ENCODE results near the gene SEZ6.

Gene SEZ6

DNA sequence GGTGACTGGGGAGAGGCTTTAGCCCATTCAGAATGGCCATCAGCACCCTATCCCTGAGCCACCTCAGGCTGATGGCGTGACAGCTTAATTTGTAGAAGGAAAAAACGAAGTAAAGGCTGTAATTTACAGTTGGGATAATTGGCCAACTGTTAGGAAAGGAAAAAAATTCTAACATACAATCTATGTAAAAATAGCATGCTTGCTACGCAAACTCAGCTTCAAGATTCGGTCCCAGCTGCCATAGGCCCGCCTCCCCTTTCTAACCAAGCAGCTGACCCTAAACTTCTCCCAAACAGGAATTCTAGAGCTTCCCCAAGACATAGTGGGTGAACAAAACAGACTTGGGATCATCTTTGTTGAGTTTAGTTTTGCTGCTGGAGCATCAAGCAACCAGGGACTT, 4.9 kb downstream of the SEZ6 start:
- no peak for DNase-seq

DNA sequence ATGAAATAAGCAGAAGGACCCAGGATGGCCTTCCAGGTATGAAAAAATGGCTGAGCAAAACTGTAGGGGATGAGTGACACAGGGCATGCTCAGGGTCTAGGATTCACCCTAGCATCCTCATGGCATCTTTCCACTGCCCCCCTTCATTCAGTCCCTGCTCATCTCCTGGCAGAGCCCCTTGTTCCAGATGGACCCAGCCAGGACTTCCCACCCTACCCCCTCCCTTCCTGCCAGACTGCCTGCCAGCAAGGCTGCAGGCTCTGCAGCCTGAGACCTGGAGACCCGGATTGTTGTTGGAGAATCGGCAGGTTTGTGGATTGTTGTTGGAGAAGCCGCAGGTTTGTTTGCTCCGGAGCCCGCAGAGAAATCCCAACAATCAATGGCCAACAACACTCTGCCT, 6.6 kb downstream of the SEZ6 start:
- no peak for DNase-seq

DNA sequence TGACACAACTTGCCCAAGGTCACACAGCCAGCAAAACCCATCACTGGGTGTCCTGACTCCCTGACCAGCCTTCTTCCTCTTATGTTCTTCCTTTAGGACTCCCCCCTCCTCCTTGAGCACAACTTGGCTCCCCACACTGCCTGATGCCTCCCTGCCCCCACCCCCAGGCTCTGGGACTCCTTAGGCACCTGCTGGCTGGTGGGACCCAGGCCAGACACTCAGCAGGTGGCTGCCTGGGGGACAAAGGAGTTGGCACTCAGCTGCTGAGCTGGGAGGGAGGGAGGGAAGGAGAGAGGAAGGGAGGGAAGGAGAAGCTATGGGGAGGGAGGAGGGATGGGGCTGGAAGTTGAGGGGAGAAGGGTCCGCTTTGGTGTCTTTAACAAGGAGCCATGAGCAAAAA, 8.0 kb downstream of the SEZ6 start:
- DNase-seq, result no peak

DNA sequence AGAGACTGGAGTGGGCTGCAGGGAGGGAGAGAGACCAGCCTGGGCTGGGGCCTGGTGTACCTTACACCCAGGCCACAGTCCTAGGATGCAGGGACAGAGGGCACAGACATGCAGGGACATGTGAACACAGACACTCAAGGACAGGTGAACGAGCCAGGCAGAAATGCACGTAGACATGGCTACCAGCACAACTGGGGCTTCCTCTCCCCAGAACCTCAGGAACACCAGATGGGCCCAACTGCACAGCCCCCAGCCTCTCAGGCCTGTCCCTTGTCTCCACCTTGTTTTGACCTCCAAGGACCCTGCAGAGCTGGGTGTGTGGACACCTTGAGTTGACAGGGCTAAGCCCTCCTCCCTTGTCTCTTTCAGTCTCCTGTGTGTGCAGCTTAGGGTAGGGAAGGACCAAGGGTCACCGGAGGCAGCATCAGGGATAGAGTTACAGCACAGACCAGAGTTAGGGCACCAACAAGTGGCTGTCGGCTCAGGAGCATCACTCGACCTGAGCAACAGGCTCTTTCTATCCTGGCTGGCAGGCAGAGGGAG, 9.2 kb downstream of the SEZ6 start:
- DNase-seq, result no peak

DNA sequence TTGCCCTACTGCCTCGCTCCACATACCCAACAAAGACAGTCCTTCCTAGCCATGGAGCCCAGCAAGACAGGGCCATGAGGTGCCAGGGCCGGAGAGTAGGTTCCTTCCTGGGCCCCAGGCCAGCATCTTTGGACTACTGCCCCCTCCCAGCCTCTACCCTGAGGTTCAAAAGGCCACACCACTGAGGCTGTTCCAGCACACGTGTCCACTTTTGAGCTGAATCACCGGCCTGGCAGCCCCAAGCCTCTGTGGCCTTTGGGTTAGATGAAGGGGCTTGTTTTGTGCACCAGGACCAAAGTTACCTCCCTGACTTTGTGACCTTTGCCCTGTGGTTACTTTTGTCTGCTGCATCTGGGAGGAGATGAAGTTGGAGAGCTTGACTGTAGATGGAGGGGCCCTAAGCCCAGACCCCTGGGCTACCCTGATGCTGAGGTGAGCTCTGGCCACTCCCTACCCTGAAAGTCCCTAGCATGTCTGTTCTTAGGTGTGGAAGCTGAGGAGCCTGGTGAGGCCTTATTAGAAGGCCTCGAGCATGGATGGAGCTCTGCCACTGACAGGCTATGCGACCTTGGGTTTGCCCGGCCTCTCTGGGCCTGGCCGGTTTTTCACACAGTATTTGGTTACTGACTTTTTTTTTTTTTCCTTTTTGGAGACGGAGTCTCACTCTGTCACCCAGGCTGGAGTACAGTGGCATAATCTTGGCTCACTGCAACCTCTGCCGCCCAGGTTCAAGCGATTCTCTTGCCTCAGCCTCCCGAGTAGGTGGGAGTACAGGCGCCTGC, 12.0 kb downstream of the SEZ6 start:
- DNase-seq, result no peak

DNA sequence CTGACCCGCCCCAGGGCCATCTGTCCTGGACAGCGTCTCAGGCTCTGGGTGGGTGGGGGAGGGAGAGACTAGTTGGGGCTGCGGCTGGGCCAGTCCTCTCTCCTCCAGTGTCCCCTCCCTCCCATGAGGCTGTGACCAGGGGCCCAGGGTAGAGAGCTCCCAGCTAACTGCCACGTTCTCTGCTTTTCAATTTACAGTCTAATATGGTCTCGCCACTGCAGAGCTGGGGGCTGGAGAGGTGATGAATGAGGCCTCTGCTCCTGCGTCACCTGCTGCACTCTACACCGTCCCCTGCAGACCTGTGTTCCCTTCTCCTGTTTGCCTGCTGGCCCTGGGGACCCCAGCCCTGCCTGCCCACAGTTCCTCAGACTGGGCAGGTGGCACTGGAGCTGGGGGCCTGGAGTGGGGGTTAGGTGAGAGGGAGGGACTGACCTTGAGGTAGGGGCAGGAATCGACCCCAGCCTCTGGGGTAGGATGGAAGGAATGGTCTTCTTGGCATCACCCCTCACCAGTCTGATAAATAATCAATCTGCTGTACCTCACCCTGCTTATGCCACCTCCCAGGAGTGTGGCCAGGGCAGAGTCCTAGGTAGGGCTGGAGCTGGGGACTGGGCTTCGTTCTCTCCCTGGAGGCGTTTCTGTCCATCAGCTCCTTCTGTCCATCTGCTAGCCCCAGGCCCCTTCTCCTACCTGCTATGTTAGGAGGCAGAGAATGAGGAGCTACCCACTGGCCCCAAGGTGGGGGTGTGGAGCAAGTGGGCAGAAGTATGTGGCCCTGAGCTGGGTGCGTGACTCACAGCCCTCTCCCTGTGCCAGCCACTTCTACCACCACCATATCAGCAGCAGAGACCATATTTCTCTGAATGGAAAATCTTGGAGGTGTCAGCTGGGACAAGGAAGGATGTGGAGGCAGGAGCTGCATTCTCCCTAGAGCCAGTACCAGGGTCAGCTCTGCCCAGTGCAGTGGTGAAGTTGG, 12.9 kb downstream of the SEZ6 start:
- no peak for DNase-seq

DNA sequence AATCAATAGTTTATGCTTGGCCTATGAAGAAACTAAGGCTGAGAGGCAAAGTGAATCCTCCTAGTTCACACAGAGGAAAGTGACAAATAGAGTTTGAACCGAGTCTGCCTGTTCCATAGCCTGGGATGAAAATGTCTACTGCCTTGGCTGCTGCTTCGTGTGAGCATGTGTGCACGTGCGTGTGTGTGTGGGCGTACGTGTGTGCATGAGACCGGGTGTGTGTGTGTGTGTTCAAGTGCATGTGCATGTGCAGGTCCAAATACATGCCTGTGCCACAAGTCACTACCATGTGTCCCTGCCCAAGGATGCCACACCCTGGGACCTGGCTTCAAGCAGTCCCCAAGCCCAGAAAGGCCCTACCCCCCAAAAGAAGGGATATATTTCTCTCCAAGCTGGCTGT, 13.6 kb downstream of the SEZ6 start:
- DNase-seq, result no peak

DNA sequence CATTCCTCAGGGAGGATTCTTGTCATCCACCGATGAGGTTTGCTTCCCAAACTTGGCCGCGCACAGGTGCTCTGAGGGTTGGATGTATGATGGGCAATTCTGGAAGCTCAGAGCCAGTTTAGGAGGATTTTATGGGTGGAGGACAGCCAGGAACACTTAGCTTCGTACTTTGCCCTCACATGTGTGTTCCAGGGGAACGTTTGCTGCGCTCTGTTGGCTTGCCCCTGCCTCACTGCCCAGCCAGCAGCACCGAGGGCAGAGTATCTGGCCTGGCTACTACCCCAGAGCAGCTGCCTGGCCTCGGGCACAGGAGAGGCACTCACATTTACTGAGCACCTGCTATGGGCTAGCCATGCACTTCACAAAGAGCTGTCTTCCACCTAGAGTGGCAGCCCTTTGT, 14.1 kb downstream of the SEZ6 start:
- no peak for DNase-seq

DNA sequence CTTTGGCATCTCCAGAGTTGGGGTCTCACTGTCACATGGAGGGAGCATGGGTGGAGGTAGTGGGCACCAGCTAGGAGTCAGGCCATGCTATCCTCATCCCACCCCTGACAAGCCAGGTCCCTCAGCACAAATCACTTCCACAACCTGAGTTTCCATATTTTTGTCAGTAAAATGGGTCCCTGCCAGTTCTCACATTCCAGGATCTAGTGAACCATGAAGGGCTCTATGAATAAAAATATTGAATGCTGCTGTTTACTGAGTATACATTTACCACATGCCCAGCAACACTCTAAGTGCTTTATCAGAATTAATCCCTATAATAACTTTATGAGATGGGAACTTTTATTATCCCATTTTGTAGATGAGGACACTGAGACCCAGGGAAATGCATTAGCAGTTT, 16.8 kb downstream of the SEZ6 start:
- no peak for DNase-seq

DNA sequence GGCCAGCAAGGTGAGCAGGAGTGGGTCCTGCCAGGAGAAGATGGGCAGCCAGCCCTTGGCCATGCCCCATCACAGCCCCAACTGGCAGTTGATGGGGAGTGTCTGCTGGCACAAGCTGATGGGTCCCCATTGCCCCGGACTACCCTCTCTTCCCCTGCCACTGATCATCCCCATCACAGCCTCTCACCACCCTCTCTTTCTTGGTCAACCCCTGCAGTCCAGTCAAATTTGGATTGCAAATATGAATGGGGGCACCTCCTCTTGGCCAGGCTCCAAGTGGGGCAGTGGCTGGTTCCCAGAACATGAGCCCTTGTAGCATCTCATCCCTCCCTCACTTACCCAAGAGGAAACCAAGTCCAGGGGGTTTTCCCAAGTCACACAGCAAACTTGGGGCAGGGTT, 17.4 kb downstream of the SEZ6 start:
- no peak for DNase-seq

DNA sequence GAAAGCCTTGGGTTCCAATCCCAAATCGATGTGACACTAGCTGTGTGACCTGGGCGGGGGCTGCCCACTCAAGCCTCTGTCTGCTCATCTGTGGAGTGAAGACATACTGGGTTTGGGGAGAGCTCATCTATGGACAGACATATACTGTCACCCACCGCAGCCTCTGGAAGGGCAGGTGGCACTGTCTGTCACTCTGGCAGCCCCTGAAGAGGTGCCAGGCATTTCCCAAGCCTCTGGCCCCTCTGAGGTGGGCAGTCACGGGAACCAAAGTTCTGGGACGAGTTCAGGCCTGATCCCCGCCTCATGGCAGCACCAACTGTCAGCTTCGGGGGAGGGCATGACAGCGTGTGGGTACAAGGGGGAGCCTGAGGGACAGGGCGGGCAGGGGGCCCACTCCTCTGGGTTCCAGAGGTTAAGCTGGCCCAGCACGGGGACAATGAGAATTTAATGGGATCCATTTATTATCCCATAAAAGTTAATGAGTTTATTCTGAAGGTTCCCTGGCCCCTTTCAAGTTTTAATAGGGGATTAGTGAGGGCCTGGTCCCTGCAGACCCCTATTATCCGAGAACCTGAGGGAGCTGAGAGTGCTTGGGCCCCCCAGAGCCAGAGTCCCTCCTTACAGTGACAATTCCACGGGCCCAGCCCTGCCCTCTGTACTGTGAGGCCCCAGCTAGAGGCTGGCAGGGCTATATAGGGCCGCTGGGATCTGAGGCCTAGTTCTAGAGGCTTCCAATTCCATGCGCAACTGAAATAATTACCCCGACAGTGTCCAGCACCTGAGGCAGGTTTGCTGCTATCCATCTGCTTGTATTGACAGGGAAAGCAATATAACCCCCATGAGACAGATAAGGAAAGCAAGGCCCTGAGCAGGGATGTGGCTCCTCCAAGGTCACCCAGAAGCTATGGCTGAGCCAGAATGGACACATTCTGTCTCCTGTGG, 18.8 kb downstream of the SEZ6 start:
- no peak for DNase-seq

DNA sequence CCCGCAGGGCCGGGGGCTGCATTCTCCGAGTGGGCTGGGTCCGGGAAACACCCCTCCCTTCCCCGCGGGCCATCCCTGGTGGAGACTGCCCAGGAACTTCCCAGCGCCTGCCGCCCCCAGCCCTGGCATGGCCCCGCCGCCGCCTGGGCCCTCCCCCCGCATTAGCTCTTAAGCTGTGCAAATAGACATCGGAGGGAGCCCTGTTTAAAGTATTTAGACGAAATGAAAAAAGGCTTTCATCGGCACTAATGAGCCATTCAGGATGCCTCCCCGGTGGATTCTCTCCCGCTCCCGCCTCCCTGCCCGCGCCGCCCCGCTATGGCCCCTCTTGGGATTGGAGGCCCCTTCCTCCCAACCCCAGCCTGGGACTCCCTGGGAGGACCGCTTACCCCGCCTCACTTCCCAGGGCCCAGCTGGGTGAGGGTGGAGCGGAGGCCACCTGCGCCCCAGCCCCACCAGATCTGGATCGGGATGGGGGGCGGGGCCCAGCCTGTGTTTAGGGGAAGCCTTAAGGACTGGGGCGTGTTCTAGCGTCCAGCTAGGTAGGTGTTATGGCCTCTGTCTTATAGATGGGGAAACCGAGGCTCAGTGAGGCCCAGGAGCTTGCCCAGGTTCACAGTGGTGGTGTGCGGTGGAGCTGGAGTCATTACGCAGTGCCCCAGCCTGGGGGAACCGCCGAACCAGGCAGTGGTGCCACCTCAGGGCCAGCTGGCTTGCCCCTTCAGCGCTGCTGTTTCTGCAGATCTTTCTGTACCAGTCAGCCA, 19.7 kb downstream of the SEZ6 start:
- DNase-seq, result no peak

DNA sequence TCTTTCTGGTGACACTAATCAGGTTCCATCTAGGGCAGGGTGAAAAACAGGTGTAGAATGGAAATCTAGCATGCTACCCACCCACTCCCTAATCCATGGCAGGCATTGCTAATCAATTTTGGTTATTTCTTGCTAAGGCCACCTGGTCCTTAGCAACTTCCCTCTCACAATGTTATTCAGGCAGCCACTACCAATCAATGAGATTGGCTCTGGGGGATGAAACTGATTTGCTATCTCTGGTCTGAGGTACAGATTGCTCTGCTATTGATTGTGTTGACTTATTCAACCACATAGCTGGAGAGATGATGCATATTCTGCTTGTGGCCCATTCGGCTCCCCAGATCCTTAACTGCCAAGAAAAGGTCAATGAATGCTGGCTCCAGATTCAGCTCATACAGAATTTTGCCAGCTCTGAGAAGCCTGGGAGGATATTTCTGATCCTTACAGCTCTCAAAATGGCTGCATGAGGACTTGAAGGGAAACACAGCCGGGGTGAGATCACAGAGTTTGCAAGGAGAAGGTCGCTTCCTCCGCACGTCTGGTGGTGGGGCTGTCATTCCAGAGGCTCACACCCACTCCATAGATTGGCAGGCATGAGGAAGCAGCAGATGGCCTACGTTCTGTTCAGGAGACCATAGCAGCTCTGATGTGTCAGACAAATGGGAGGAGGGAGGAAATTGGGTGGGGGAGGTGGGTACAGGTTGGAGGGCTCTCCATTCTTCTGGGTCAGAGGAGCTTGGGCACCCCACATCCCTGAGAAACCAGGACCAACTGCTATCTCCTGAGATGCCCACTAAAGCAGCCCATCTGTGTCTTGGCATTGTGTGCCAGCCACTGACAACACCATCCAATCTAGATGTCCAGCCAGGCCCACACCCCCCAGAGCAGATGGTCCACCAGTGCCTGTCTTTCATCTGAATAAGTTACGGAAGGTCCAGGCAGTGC, 22.3 kb downstream of the SEZ6 start:
- DNase-seq, result peak; percentile 84 to 95 (median 91)

DNA sequence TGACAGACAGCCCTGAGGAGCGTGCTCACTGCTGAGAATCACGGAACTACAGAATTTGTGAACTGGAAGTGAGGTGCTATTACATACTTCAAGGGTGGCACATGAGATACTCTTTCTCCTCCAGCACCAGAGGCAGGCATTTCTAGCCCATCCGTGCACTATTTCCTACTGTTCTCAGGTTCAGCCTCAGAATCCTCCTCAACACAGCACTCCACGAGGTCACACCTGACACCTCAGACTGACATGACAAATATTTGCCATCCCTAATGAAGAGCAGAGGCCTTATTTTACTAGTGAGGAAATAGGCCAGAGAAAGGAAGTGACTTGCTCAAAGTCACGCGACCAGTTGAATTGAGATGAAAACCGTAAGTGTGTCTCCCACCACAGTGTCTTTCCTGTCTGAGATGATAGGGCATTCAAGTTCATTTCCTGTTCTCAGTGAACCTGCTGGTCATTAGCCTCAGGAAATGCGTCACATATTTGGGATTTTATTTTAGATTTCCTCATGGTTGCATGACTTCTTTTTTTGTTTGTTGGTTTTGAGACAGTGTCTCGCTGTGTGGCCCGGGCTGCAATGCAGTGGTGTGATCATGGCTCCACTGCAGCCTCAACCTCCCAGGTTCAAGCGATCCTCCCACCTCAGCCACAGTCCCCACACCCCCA, 23.6 kb downstream of the SEZ6 start:
- DNase-seq, result peak; percentile 85 to 99 (median 92)

DNA sequence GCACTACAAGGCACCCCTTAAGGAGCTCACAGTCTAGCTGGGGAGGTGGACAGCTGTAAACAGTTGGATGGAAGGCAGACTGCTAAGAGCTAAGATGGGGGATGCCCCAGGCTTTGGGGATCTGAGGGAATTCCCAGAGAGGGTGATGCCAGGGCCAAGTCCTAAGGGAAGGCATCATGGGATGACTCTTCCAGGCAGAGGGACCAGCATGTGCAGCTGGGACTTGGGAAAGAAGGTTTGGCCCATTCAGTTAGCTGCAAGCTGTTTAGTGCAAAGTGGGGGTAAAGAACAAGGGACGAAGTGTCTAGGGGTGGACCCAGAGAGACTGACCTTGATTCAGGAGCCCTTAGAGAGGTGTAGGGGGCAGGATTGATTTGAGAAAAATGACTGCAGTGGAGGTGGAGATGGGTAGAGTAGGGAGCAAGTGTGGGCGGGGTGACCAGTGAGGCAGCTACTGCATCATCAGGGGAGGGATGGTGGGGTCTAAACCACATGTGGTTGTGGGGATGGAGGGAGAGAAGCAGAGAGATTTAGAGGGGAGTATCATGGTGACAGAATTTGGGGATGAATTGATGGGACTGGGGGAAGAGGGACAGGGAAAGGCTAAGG, 27.4 kb downstream of the SEZ6 start:
- DNase-seq, result no peak

DNA sequence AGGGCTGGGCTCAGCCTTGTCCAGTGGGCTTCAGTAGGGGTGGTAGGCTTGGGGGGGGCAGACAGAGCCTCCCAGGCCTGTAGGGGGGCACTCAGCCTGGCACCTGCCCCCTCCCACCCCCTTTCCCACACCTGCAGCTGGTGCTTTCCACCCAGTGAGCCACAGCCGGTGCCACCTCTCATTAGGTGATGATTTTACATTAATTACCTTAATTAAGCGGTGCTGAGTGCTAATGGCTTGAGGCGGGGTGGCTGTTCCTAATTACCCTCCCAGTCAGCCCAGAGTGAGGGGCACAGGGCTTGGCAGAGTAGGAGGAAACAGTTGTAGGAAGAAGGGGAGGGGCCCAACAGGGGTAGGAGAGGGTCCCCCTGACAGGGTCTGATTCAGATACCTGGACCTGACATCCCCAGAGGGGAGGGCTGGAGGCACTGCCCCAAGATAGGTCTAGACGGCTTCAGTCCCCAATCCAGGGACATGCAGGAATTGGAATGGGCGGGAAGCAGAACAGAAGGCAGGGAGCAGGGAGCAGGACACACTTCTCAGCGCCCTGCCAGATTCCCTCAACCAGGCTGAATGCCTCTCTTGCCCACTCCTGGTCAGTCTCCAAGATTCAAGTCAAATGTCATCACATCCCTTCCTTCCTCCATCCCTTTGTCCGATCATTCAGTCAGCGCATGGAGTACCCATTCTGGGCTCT, 28.0 kb downstream of the SEZ6 start:
- DNase-seq, result no peak

DNA sequence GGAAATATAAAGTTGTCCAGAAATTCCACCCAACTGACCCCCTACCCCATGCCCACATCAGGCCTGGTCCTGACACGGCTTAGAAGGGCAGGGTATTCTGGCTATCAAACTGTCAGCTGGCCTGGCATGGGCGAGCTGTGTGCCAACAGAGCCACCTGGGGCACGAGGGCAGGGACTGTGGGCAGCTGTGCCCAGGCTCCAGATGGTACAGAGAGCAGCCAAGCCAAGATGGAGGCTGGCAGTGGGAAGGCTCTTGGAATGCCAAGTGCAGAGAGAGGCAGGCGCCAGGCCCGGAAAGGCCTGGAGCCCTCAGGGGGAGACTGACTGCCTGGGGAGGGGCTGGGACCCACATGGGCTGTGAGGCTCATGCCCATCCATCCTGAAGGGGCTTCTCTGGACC, 30.2 kb downstream of the SEZ6 start:
- no peak for DNase-seq

DNA sequence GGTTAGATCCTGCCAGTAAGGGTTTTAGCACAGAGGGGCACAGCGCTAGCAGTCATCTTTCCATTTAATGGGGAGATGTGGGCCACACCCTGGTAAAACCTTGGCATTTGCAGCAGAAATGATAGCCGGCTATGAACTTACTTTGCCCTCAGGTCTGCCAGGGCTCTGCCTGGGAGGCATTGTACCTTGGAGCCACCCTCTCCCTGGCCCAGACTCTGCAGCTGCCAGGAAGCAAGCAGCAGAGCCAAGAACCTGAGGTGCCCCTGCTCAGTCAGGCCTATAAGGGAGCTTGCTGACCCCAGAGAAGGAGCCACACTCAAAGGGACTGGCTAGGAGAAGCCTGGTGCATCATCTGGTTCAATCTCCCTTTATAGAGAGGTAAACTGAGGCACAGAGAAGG, 30.8 kb downstream of the SEZ6 start:
- DNase-seq, result no peak

DNA sequence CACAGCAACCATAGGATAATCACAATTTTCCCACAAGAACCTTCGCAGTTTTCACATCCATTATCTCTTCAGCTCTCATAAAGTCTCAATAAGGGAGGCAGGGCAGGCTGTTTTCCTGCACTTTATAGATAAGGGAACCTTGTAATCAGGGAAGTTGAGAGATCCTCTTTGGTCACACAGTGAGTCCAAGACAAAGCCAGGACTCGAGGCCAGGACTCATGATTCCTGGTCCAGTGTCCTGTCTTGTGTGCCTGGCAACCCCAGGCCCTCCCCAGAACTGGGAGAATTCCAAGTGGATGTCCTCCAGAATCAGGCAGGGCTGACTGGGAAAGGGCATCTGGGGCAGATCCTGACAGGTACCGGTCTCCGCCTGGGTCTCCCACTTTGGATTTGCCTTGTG, 31.4 kb downstream of the SEZ6 start:
- peak in 2 of 4 experiments; percentile 21 to 37 for DNase-seq

Data from suppressor macrophage (primary cell).